GM23338 (cell line): ENCODE data around the gene ARPP21. TPM values are rescaled to one million over a fixed set of nuclear protein-coding genes. Genes with fewer than 3 reads are reported as not detected.

Source experiments
- ATAC-seq: fragments of 200-7000 bp; cut with Tn5 transposase; 3 replicates; pipeline ENCODE4 v1.9.1; 2020
- DNase-seq: peaks from one replicate; pipeline ENCODE4 v3.0.0-alpha.2; 2015; ENCODE audit warnings: low spot score
- H2AFZ ChIP-seq: fragments of 200-600 bp; sonication (generic); 2 replicates; pipeline ENCODE4 v1.8.0; 2016; ENCODE audit warnings: antibody characterized with exemption, mild to moderate bottlenecking, moderate library complexity
- H3F3A ChIP-seq: fragments of 200-600 bp; sonication (generic); replicated peaks from 2 replicates; pipeline ENCODE4 v1.8.0; 2017; ENCODE audit warnings: antibody characterized with exemption, mixed run types, low read depth
- H3K27ac ChIP-seq: fragments of 200-600 bp; sonication (generic); 2 replicates; pipeline ENCODE4 v1.6.1; 2016; ENCODE audit warnings: low read depth
- H3K27me3 ChIP-seq: fragments of 200-600 bp; sonication (generic); 2 replicates; pipeline ENCODE4 v1.8.0; 2016; ENCODE audit warnings: mild to moderate bottlenecking, mixed run types, moderate library complexity; ENCODE audit not compliant: insufficient read depth
- H3K36me3 ChIP-seq: fragments of 200-600 bp; sonication (generic); 2 replicates; pipeline ENCODE4 v1.8.0; 2016; ENCODE audit warnings: mild to moderate bottlenecking; ENCODE audit not compliant: insufficient read depth
- H3K4me1 ChIP-seq: fragments of 200-600 bp; sonication (generic); 2 replicates; pipeline ENCODE4 v1.8.0; 2016; ENCODE audit warnings: mild to moderate bottlenecking, moderate library complexity; ENCODE audit not compliant: insufficient read depth
- H3K4me2 ChIP-seq: fragments of 200-600 bp; sonication (generic); 2 replicates; pipeline ENCODE4 v1.7.1; 2017; ENCODE audit warnings: mixed run types
- H3K4me3 ChIP-seq: fragments of 200-600 bp; sonication (generic); 2 replicates; pipeline ENCODE4 v1.6.1; 2016; ENCODE audit warnings: mixed run types
- H3K79me2 ChIP-seq: fragments of 200-600 bp; sonication (generic); replicated peaks from 2 replicates; pipeline ENCODE4 v1.8.0; 2017; ENCODE audit warnings: mild to moderate bottlenecking; ENCODE audit not compliant: insufficient read depth
- H3K9me2 ChIP-seq: fragments of 200-600 bp; sonication (generic); 2 replicates; pipeline ENCODE4 v1.8.0; 2017; ENCODE audit not compliant: insufficient read depth
- H4K20me1 ChIP-seq: fragments of 200-600 bp; sonication (generic); replicated peaks from 2 replicates; pipeline ENCODE4 v1.8.0; 2017; ENCODE audit warnings: mild to moderate bottlenecking; ENCODE audit not compliant: insufficient read depth
- H3K27ac Mint-ChIP-seq: 2 replicates; pipeline ENCODE4 v1.8.0; 2020; ENCODE audit warnings: inconsistent platforms, mild to moderate bottlenecking, moderate library complexity, mixed read lengths
- H3K27me3 Mint-ChIP-seq: 3 replicates; pipeline ENCODE4 v1.8.0; 2022; ENCODE audit warnings: low read depth, mild to moderate bottlenecking, moderate library complexity, mixed read lengths, inconsistent platforms; ENCODE audit not compliant: insufficient read depth, poor library complexity
- H3K36me3 Mint-ChIP-seq: 3 replicates; pipeline ENCODE4 v1.8.0; 2021; ENCODE audit warnings: low read depth, mild to moderate bottlenecking, inconsistent platforms, moderate library complexity, mixed read lengths
- H3K4me1 Mint-ChIP-seq: 3 replicates; pipeline ENCODE4 v1.8.0; 2020; ENCODE audit warnings: mild to moderate bottlenecking, inconsistent platforms, mixed read lengths
- H3K4me3 Mint-ChIP-seq: 3 replicates; pipeline ENCODE4 v1.8.0; 2021; ENCODE audit warnings: moderate library complexity, mild to moderate bottlenecking, inconsistent platforms, mixed read lengths
- H3K9me3 Mint-ChIP-seq: 3 replicates; pipeline ENCODE4 v1.8.0; 2020; ENCODE audit warnings: moderate library complexity, mild to moderate bottlenecking, inconsistent platforms, mixed read lengths
- CREB1 ChIP-seq: fragments of 250-450 bp; sonication (Bioruptor Pico); IDR thresholded peaks from 2 replicates; pipeline ENCODE4 v1.5.0; 2020; ENCODE audit warnings: low read depth, mild to moderate bottlenecking, moderate library complexity
- EZH2 ChIP-seq: fragments of 200-600 bp; sonication (generic); IDR thresholded peaks from one replicate; pipeline ENCODE4 v1.8.0; 2017; ENCODE audit warnings: antibody characterized with exemption, mild to moderate bottlenecking, low read depth; ENCODE audit not compliant: unreplicated experiment
- EZH2phosphoT487 ChIP-seq: fragments of 200-600 bp; sonication (generic); IDR thresholded peaks from one replicate; pipeline ENCODE4 v1.8.1; 2018; ENCODE audit warnings: antibody characterized with exemption; ENCODE audit not compliant: unreplicated experiment
- JUNB ChIP-seq: IDR thresholded peaks from one replicate; pipeline ENCODE4 v1.6.1; 2016; ENCODE audit warnings: antibody characterized with exemption; ENCODE audit not compliant: unreplicated experiment
- NANOG ChIP-seq: IDR thresholded peaks from 2 replicates; pipeline ENCODE4 v1.6.1; 2016; ENCODE audit warnings: antibody characterized with exemption, borderline replicate concordance
- POLR2AphosphoS5 ChIP-seq: IDR thresholded peaks from 2 replicates; pipeline ENCODE4 v1.6.1; 2016; ENCODE audit warnings: antibody characterized with exemption, low read depth
- REST ChIP-seq: IDR thresholded peaks from one replicate; pipeline ENCODE4 v1.6.1; 2018; ENCODE audit warnings: antibody characterized with exemption; ENCODE audit not compliant: unreplicated experiment
- polyA plus RNA-seq: library from polyadenylated mRNA; unstranded; fragments of >200 nt; fragmentation: Nextera tagmentation; extraction: Ambion mirVana; gene quantifications from 2 replicates; pipeline ENCODE4 v1.2.1, GENCODE V29; 2016
- total RNA-seq: library from RNA; depleted of rRNA; stranded (reverse); fragments of >200 nt; shearing (Covaris generic); gene quantifications from 2 replicates; pipeline ENCODE4 v1.2.3, GENCODE V29; 2014
- TF ChIP-seq, protein P1 (sequence below): fragments of 250-450 bp; sonication (Bioruptor Pico); IDR thresholded peaks from 2 replicates; pipeline ENCODE4 v1.5.0; 2020; ENCODE audit warnings: mild to moderate bottlenecking, moderate library complexity
- TF ChIP-seq, protein P2 (sequence below): IDR thresholded peaks from 2 replicates; pipeline ENCODE4 v1.6.1; 2016; ENCODE audit warnings: antibody characterized with exemption

Gene ARPP21
- total and polyA plus RNA-seq, 2 experiments from 2014 or later: not detected

- H3K9me2 ChIP-seq: no peaks in the 10 kb centered on the region
- 0 out of 3 replicates have a peak, but pooled peaks have one; percentile 25 for ATAC-seq
Measured at GRCh38 chr3:35709691-35710090, 70.4 kb downstream of the ARPP21 start.

More at GRCh38 chr3:35709691-35710090, 70.4 kb downstream of the ARPP21 start:
- H3K79me2 ChIP-seq: no peaks in the 10 kb centered on the region
- no peak overlapping the region for H3K27ac ChIP-seq
- no peak overlapping the region for H3K4me3 ChIP-seq
- no peaks in the 10 kb centered on the region for H3K4me1 ChIP-seq
- H3F3A ChIP-seq: no peaks in the 10 kb centered on the region
- H3K9me3 Mint-ChIP-seq: no peaks in the 10 kb centered on the region
- peak; percentile 11 for DNase-seq
- H2AFZ ChIP-seq: peak overlapping the region; percentile 29; the same call in 1 of the 2 replicates
- H3K27ac Mint-ChIP-seq: no peak overlapping the region
- H3K27me3 ChIP-seq: no peaks in the 10 kb centered on the region
- no peaks in the 10 kb centered on the region for H4K20me1 ChIP-seq
- no peaks in the 10 kb centered on the region for H3K36me3 Mint-ChIP-seq
- H3K36me3 ChIP-seq: no peaks in the 10 kb centered on the region
- no peaks in the 10 kb centered on the region for H3K27me3 Mint-ChIP-seq
- no peak overlapping the region for H3K4me3 Mint-ChIP-seq
- TF ChIP-seq NANOG (no peak), POLR2AphosphoS5 (no peak), CREB1 (CRISPR knock-in tag) (no peak), EZH2phosphoT487 (no peak), JUNB (no peak), REST (no peak), EZH2 (no peak)
- TF ChIP-seq, protein P1, sequence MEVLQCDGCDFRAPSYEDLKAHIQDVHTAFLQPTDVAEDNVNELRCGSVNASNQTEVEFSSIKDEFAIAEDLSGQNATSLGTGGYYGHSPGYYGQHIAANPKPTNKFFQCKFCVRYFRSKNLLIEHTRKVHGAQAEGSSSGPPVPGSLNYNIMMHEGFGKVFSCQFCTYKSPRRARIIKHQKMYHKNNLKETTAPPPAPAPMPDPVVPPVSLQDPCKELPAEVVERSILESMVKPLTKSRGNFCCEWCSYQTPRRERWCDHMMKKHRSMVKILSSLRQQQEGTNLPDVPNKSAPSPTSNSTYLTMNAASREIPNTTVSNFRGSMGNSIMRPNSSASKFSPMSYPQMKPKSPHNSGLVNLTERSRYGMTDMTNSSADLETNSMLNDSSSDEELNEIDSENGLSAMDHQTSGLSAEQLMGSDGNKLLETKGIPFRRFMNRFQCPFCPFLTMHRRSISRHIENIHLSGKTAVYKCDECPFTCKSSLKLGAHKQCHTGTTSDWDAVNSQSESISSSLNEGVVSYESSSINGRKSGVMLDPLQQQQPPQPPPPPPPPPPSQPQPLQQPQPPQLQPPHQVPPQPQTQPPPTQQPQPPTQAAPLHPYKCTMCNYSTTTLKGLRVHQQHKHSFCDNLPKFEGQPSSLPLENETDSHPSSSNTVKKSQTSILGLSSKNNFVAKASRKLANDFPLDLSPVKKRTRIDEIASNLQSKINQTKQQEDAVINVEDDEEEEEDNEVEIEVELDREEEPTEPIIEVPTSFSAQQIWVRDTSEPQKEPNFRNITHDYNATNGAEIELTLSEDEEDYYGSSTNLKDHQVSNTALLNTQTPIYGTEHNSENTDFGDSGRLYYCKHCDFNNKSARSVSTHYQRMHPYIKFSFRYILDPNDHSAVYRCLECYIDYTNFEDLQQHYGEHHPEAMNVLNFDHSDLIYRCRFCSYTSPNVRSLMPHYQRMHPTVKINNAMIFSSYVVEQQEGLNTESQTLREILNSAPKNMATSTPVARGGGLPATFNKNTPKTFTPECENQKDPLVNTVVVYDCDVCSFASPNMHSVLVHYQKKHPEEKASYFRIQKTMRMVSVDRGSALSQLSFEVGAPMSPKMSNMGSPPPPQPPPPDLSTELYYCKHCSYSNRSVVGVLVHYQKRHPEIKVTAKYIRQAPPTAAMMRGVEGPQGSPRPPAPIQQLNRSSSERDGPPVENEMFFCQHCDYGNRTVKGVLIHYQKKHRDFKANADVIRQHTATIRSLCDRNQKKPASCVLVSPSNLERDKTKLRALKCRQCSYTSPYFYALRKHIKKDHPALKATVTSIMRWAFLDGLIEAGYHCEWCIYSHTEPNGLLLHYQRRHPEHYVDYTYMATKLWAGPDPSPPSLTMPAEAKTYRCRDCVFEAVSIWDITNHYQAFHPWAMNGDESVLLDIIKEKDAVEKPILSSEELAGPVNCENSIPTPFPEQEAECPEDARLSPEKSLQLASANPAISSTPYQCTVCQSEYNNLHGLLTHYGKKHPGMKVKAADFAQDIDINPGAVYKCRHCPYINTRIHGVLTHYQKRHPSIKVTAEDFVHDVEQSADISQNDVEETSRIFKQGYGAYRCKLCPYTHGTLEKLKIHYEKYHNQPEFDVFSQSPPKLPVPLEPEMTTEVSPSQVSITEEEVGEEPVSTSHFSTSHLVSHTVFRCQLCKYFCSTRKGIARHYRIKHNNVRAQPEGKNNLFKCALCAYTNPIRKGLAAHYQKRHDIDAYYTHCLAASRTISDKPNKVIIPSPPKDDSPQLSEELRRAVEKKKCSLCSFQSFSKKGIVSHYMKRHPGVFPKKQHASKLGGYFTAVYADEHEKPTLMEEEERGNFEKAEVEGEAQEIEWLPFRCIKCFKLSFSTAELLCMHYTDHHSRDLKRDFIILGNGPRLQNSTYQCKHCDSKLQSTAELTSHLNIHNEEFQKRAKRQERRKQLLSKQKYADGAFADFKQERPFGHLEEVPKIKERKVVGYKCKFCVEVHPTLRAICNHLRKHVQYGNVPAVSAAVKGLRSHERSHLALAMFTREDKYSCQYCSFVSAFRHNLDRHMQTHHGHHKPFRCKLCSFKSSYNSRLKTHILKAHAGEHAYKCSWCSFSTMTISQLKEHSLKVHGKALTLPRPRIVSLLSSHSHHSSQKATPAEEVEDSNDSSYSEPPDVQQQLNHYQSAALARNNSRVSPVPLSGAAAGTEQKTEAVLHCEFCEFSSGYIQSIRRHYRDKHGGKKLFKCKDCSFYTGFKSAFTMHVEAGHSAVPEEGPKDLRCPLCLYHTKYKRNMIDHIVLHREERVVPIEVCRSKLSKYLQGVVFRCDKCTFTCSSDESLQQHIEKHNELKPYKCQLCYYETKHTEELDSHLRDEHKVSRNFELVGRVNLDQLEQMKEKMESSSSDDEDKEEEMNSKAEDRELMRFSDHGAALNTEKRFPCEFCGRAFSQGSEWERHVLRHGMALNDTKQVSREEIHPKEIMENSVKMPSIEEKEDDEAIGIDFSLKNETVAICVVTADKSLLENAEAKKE (CRISPR knock-in tag): no peak
- TF ChIP-seq, protein P2, sequence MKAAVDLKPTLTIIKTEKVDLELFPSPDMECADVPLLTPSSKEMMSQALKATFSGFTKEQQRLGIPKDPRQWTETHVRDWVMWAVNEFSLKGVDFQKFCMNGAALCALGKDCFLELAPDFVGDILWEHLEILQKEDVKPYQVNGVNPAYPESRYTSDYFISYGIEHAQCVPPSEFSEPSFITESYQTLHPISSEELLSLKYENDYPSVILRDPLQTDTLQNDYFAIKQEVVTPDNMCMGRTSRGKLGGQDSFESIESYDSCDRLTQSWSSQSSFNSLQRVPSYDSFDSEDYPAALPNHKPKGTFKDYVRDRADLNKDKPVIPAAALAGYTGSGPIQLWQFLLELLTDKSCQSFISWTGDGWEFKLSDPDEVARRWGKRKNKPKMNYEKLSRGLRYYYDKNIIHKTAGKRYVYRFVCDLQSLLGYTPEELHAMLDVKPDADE: no peak
- H3K4me2 ChIP-seq: no peak overlapping the region
- H3K4me1 Mint-ChIP-seq: no peaks in the 10 kb centered on the region
